Hepatocyte (in vitro differentiated cells): ENCODE data around the gene RBMS1. TPM values are rescaled to one million over a fixed set of nuclear protein-coding genes. Genes with fewer than 3 reads are reported as not detected.
"Not testable (repeated sequence)": the region's sequence is repeated elsewhere in the genome, so short reads cannot be mapped to it uniquely, and the experiment has no call there.

Source experiments
- DNase-seq: peaks from one replicate; pipeline ENCODE4 v3.0.0-alpha.2; 2016; ENCODE audit warnings: low spot score
- H2AFZ ChIP-seq: fragments of 200-600 bp; sonication (generic); 2 replicates; pipeline ENCODE4 v1.6.0; 2016; ENCODE audit warnings: antibody characterized with exemption, mild to moderate bottlenecking
- H3K27ac ChIP-seq: fragments of 200-600 bp; sonication (generic); 2 replicates; pipeline ENCODE4 v1.5.1; 2016; ENCODE audit warnings: mild to moderate bottlenecking
- H3K27me3 ChIP-seq: fragments of 200-600 bp; sonication (generic); 2 replicates; pipeline ENCODE4 v1.6.1; 2016
- H3K36me3 ChIP-seq: fragments of 200-600 bp; sonication (generic); replicated peaks from 2 replicates; pipeline ENCODE4 v1.5.1; 2016; ENCODE audit warnings: low read depth; ENCODE audit not compliant: insufficient read depth
- H3K4me1 ChIP-seq: fragments of 200-600 bp; sonication (generic); 2 replicates; pipeline ENCODE4 v1.5.1; 2016; ENCODE audit warnings: mild to moderate bottlenecking, moderate library complexity; ENCODE audit not compliant: insufficient read depth
- H3K4me2 ChIP-seq: fragments of 200-600 bp; sonication (generic); 2 replicates; pipeline ENCODE4 v1.6.0; 2016
- H3K4me3 ChIP-seq: fragments of 200-600 bp; sonication (generic); 2 replicates; pipeline ENCODE4 v1.5.1; 2016; ENCODE audit warnings: mild to moderate bottlenecking
- H3K79me2 ChIP-seq: fragments of 200-600 bp; sonication (generic); 2 replicates; pipeline ENCODE4 v1.6.0; 2017; ENCODE audit warnings: mild to moderate bottlenecking
- H3K9me2 ChIP-seq: fragments of 200-600 bp; sonication (generic); replicated peaks from 2 replicates; pipeline ENCODE4 v1.6.0; 2017; ENCODE audit warnings: mild to moderate bottlenecking; ENCODE audit not compliant: insufficient read depth
- H3K9me3 ChIP-seq: fragments of 200-600 bp; sonication (generic); 2 replicates; pipeline ENCODE4 v1.5.1; 2016; ENCODE audit warnings: low read depth, mild to moderate bottlenecking
- H4K20me1 ChIP-seq: fragments of 200-600 bp; sonication (generic); 2 replicates; pipeline ENCODE4 v1.6.0; 2016; ENCODE audit warnings: mild to moderate bottlenecking; ENCODE audit not compliant: insufficient read depth, poor library complexity, severe bottlenecking
- CTCF ChIP-seq: fragments of 200-600 bp; sonication (generic); IDR thresholded peaks from 2 replicates; pipeline ENCODE4 v1.5.1; 2016; ENCODE audit warnings: antibody characterized with exemption, mild to moderate bottlenecking; ENCODE audit not compliant: poor library complexity
- EZH2 ChIP-seq: fragments of 200-600 bp; sonication (generic); IDR thresholded peaks from 2 replicates; pipeline ENCODE4 v1.6.1; 2016; ENCODE audit warnings: antibody characterized with exemption, mild to moderate bottlenecking, borderline replicate concordance
- EZH2phosphoT487 ChIP-seq: fragments of 200-600 bp; sonication (generic); IDR thresholded peaks from one replicate; pipeline ENCODE4 v1.6.1; 2018; ENCODE audit warnings: antibody characterized with exemption, mild to moderate bottlenecking, low read depth, moderate library complexity; ENCODE audit not compliant: unreplicated experiment, severe bottlenecking
- WGBS: methylation state at CpG from one replicate; pipeline ENCODE4 v1.1.6; 2016; ENCODE audit warnings: low lambda C conversion rate; ENCODE audit errors: missing lambda C conversion rate; 5-methylcytosine and 5-hydroxymethylcytosine counted together
- polyA plus RNA-seq: library from polyadenylated mRNA; unstranded; fragments of >200 nt; fragmentation: Nextera tagmentation; extraction: Ambion mirVana; gene quantifications from 2 replicates; pipeline ENCODE4 v1.2.1, GENCODE V29; 2016
- total RNA-seq: library from RNA; depleted of rRNA; stranded (reverse); fragments of >200 nt; gene quantifications from 2 replicates; pipeline ENCODE4 v1.2.3, GENCODE V29; 2014

The RBMS1 gene
- total and polyA plus RNA-seq, 2 experiments from 2014 or later: 87.9 to 103 TPM

- H3K4me1 ChIP-seq: peaks cover 13% of the 10 kb centered on the region
- no peaks in the 10 kb centered on the region for H3K9me2 ChIP-seq
- no peak overlapping the region for H3K27ac ChIP-seq
- no peak overlapping the region for H3K4me3 ChIP-seq
- H3K4me2 ChIP-seq: no peak overlapping the region
- H2AFZ ChIP-seq: no peak overlapping the region
- H3K79me2 ChIP-seq: peaks cover 100% of the 10 kb centered on the region
- no peaks in the 10 kb centered on the region for H3K27me3 ChIP-seq
- H3K9me3 ChIP-seq: no peaks in the 10 kb centered on the region
- TF ChIP-seq CTCF (no peak), EZH2 (no peak), EZH2phosphoT487 (no peak)
- H4K20me1 ChIP-seq: peaks cover 42% of the 10 kb centered on the region
- no peaks in the 10 kb centered on the region for H3K36me3 ChIP-seq
- no peak for DNase-seq
- 71% methylated on average over 8 of the region's 8 CpGs for WGBS
These were observed 122.2 kb downstream of the RBMS1 start for GRCh38 chr2:160371251-160372009.

DNA sequence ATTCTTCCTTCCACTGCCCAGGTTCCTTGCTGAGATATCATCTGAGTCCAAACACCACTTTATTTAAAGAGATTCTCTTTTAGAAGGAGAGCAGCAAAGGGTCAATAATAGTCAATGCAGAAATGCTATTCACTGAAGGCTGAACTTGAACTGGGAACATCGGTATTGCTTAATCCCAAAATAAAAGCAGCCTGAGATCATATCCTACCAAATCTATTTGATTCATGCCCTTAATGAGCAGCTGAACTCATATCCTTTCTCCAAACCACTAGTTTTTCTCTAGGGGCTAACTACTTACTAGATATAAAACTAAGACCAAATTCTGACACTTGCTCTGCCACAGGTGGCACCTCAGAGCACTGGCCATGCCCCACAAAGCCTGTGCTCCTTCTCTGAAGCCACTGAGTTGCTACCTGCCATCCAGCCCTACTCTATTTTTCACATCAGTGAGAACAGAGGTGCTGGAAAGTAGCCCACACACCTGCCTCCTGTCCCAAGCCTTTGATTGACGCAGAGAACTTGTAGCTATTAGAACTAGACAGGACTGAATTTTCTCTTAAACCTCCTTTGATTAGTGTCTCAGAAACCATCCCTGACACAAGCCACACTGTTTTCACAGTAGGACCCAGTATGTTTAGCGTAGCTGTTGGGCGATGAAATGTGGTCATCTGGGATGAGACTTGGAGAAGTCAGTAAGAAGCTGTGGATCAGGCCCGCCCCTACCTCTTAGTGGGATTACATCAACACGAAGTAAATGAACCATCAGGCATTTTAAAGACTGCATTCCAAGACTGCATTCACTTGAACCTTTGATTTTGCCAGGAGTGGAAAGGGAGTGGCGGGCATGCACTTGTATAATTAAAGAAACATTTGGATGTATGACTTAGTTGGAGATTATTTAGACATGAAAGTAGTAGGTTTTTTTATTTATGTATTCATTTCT, 124.3 kb downstream of the RBMS1 start:
- Histone ChIP-seq H3K27me3 (no peaks in the 10 kb centered on the region), H3K36me3 (no peaks in the 10 kb centered on the region), H2AFZ (no peak overlapping the region), H3K79me2 (peaks cover 98% of the 10 kb centered on the region), H3K4me3 (no peak overlapping the region), H4K20me1 (peaks cover 48% of the 10 kb centered on the region), H3K9me2 (no peaks in the 10 kb centered on the region), H3K4me1 (peaks cover 24% of the 10 kb centered on the region), H3K4me2 (no peak overlapping the region), H3K9me3 (no peaks in the 10 kb centered on the region), H3K27ac (no peak overlapping the region)
- TF ChIP-seq CTCF: no peak
- TF ChIP-seq EZH2: no peak
- no peak for TF ChIP-seq EZH2phosphoT487
- DNase-seq: no peak
- 86% methylated on average over 7 of the region's 7 CpGs for WGBS

GRCh38 chr2:160367887-160368286, 125.7 kb downstream of the RBMS1 start:
- peaks cover 47% of the 10 kb centered on the region for H4K20me1 ChIP-seq
- DNase-seq: peak; percentile 22
- H3K4me3 ChIP-seq: no peak overlapping the region
- 50% methylated on average over 7 of the region's 7 CpGs for WGBS
- peak overlapping the region; percentile 35 for H3K27ac ChIP-seq
- peaks cover 94% of the 10 kb centered on the region for H3K79me2 ChIP-seq
- H3K9me2 ChIP-seq: no peaks in the 10 kb centered on the region
- H2AFZ ChIP-seq: no peak overlapping the region
- peaks cover 29% of the 10 kb centered on the region for H3K4me1 ChIP-seq
- peak overlapping the region; percentile 54 for H3K4me2 ChIP-seq
- TF ChIP-seq CTCF (no peak), EZH2 (no peak), EZH2phosphoT487 (no peak)
- no peaks in the 10 kb centered on the region for H3K9me3 ChIP-seq
- H3K27me3 ChIP-seq: no peaks in the 10 kb centered on the region
- H3K36me3 ChIP-seq: no peaks in the 10 kb centered on the region

GRCh38 chr2:160367139-160367538, 126.5 kb downstream of the RBMS1 start:
- not testable (repeated sequence) for H3K9me2 ChIP-seq, H3K36me3 ChIP-seq, H2AFZ ChIP-seq, H3K27ac ChIP-seq, H3K4me3 ChIP-seq, H3K9me3 ChIP-seq, H3K27me3 ChIP-seq, H3K4me2 ChIP-seq, DNase-seq
- WGBS: 67% methylated on average over 4 of the region's 4 CpGs
- Histone ChIP-seq H3K4me1 (peaks cover 29% of the 10 kb centered on the region), H4K20me1 (peaks cover 47% of the 10 kb centered on the region), H3K79me2 (peaks cover 94% of the 10 kb centered on the region)
